Erythroblast (primary cell): ENCODE measurements around the gene SLC1A5.

ENCODE experiments used
- GATA1 ChIP-seq: IDR thresholded peaks from 2 replicates; pipeline ENCODE4 v1.6.1; 2011; ENCODE audit warnings: low read depth, mild to moderate bottlenecking, control low read depth, low read length, moderate library complexity
- POLR2A ChIP-seq: IDR thresholded peaks from 2 replicates; pipeline ENCODE4 v1.6.1; 2011; ENCODE audit warnings: mild to moderate bottlenecking, low read length

- no peak for TF ChIP-seq GATA1
- no peak for TF ChIP-seq POLR2A
Measured at GRCh38 chr19:46791944-46792343, 3.5 kb upstream of the SLC1A5 start.
